Sciatic nerve (tissue), 2 donors: ENCODE results near the gene IFIT5. TPM values are rescaled to one million over a fixed set of nuclear protein-coding genes. Genes with fewer than 3 reads are reported as not detected.

ENCODE experiments used
- ATAC-seq: fragments of 200-7000 bp; cut with Tn5 transposase; one replicate; pipeline ENCODE4 v1.9.1; 2020; ENCODE audit warnings: mild to moderate bottlenecking, moderate library complexity
- DNase-seq: peaks from one replicate; pipeline ENCODE4 v3.0.0-alpha.2; 2020; ENCODE audit warnings: low spot score
- intact Hi-C: fragments of 100-400 bp; cut with DNase I; formaldehyde crosslinking; loops from one replicate; pipeline ENCODE4 v1.14.2; 2022
- total RNA-seq: library from RNA; stranded (reverse); fragmentation: NEBNext Ultra II Directional; extraction: Animal tissue kit (Norgen Biotek cat#: 25700); gene quantifications from one replicate; pipeline ENCODE4 v1.2.1, GENCODE V29; 2021
- donor health status: DM: no; HTN: no; CAD: no.
- donor health status: DM: no; HTN: no; CAD: no.

Gene IFIT5
- total RNA-seq, 1 donor from 2014 or later: 17.4 TPM

DNA sequence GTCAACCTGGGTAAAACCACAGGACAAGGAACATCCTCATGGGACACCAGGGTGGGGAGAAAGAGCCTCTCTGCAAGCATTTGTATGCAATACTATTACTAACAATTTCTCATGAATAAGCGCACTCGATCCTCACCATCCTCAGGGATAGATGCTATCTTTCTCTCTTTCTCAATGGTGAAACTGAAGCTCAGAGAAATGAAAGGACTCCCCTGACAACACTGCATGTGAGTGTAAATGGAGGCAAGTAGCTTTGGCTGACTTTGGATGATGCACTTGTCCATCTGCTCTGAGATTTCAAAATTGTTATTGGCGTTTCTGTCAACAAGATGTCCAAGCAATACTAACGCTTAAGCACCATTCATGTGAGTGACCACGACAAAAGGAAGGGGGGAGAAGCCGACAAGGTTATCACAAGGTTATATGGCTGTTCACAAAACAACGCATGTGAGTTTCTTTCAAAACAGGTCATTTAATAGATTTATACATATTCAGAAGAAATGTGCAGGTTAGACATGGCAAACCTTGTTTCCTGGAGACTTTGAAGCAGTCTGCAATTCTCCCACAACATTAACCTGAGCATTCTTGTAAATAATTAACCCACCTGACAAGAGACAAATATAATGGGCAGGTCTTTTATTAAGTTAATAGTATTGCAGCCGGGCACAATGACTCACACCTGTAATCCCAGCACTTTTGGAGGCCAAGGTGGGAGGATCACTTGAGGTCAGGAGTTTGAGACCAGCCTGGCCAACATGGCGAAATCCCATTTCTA lies 54.0 kb downstream of the IFIT5 start:
- DNase-seq (no peak), ATAC-seq (no peak)
- intact Hi-C loops: no loop called here

DNA sequence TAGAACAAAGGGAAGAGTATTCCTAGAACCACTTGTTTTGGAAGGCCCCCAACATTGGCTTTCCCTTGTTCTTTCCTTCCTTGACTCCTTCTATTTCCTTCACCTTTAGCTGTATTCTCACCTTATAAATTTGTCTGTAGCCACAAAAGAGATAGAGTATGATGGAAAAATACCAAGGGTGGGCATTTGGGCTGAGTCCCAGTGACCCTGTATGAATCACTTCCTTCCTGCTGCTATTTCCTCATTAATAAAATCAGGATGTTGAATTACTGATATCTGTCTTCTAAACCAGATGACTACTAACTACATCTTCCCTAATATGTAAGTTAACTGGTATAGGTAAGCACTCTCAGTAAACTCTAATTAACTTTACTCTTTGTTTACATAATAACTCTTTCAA lies 55.1 kb downstream of the IFIT5 start:
- ATAC-seq: no peak
- DNase-seq: no peak
- intact Hi-C loops: no loop called here

Other genes starting within 250 kb of the IFIT5 start
- gene CH25H, start 207.3 kb upstream of the IFIT5 start, total RNA-seq: 8.8 TPM
- gene LIPA, start 162.8 kb upstream of the IFIT5 start, total RNA-seq: 72.5 TPM
- 19.9 TPM for gene IFIT2, start 112.5 kb upstream of the IFIT5 start, total RNA-seq
- 25.5 TPM for gene IFIT3, start 86.6 kb upstream of the IFIT5 start, total RNA-seq
- 6.3 TPM for gene IFIT1B, start 36.5 kb upstream of the IFIT5 start, total RNA-seq
- gene IFIT1, start 21.9 kb upstream of the IFIT5 start, total RNA-seq: 21.0 TPM
- 10.3 TPM for gene SLC16A12, start 121.0 kb downstream of the IFIT5 start, total RNA-seq
- 4.9 TPM for gene PANK1, start 230.7 kb downstream of the IFIT5 start, total RNA-seq